Naive thymus-derived CD4-positive, alpha-beta T cell (primary cell): ENCODE results near the gene ZBTB47. TPM values are rescaled to one million over a fixed set of nuclear protein-coding genes. Genes with fewer than 3 reads are reported as not detected.
A peak's percentile ranks its signal among the peaks of the same experiment; 100 is the strongest.

Experiments
- ATAC-seq: fragments of 150-1000 bp; cut with Tn5 transposase; 2 replicates; pipeline ENCODE4 v1.10.0; 2021; ENCODE audit warnings: mild to moderate bottlenecking, moderate library complexity
- CTCF ChIA-PET: fragments of 350-600 bp; sonication (Branson Sonifier 250); formaldehyde crosslinking; loops from one replicate; lab custom pipeline; 2021; ENCODE audit warnings: antibody characterized with exemption; lab: Charles Lee
- POLR2A ChIA-PET: fragments of 350-600 bp; sonication (Branson Sonifier 250); formaldehyde crosslinking; loops from one replicate; lab custom pipeline; 2021; ENCODE audit warnings: antibody characterized with exemption, inconsistent platforms; lab: Charles Lee
- DNase-seq, 9 donors: peaks; one replicate each; pipeline versions ENCODE4 v3.0.0 to v3.0.0-alpha.2; 2020 to 2022; ENCODE audit warnings: mixed read lengths in 1 of 9
- H3K27ac ChIP-seq: one replicate; pipeline ENCODE4 v1.7.0; 2013; ENCODE audit warnings: mild to moderate bottlenecking, low read depth, low read length, moderate library complexity
- H3K27me3 ChIP-seq, 2 donors: one replicate each; pipeline ENCODE4 v1.7.0; 2013; ENCODE audit warnings: low read length in 2 of 2, mild to moderate bottlenecking in 2 of 2, moderate library complexity in 2 of 2; ENCODE audit not compliant: control insufficient read depth in 2 of 2, insufficient read depth in 2 of 2
- H3K36me3 ChIP-seq, 3 experiments: 1 replicate in 2 of 3; 2 replicates in 1 of 3; pipeline ENCODE4 v1.7.0; 2013; ENCODE audit warnings: low read length in 3 of 3, mild to moderate bottlenecking in 3 of 3, moderate library complexity in 1 of 3; ENCODE audit not compliant: insufficient read depth in 3 of 3, control insufficient read depth in 2 of 3
- H3K4me1 ChIP-seq, 2 donors: one replicate each; pipeline ENCODE4 v1.7.0; 2013; ENCODE audit warnings: low read length in 2 of 2, mild to moderate bottlenecking in 2 of 2, moderate library complexity in 1 of 2; ENCODE audit not compliant: control insufficient read depth in 2 of 2, insufficient read depth in 2 of 2
- H3K4me3 ChIP-seq: 2 replicates; pipeline ENCODE4 v1.7.0; 2013; ENCODE audit warnings: mild to moderate bottlenecking, low read length
- H3K9me3 ChIP-seq, 3 experiments: 1 replicate in 2 of 3; 2 replicates in 1 of 3; pipeline ENCODE4 v1.7.0; 2013; ENCODE audit warnings: low read length in 3 of 3; ENCODE audit not compliant: control insufficient read depth in 2 of 3
- H3K27ac Mint-ChIP-seq, 9 donors: one replicate each; pipeline ENCODE4 v1.8.0; 2020 to 2022; ENCODE audit warnings: mixed read lengths in 9 of 9, mild to moderate bottlenecking in 8 of 9, moderate library complexity in 5 of 9, inconsistent platforms in 2 of 9
- H3K27me3 Mint-ChIP-seq, 5 donors: one replicate each; pipeline ENCODE4 v1.8.0; 2021 to 2022; ENCODE audit warnings: mixed read lengths in 5 of 5, mild to moderate bottlenecking in 1 of 5
- H3K36me3 Mint-ChIP-seq, 5 donors: one replicate each; pipeline ENCODE4 v1.8.0; 2020 to 2022; ENCODE audit warnings: mixed read lengths in 5 of 5, mild to moderate bottlenecking in 3 of 5, inconsistent platforms in 1 of 5
- H3K4me1 Mint-ChIP-seq, 7 donors: one replicate each; pipeline ENCODE4 v1.8.0; 2020 to 2022; ENCODE audit warnings: mixed read lengths in 7 of 7, mild to moderate bottlenecking in 3 of 7, inconsistent platforms in 1 of 7
- H3K4me3 Mint-ChIP-seq, 10 donors: one replicate each; pipeline ENCODE4 v1.8.0; 2020 to 2022; ENCODE audit warnings: mild to moderate bottlenecking in 10 of 10, mixed read lengths in 10 of 10, moderate library complexity in 6 of 10, inconsistent platforms in 2 of 10
- H3K9me3 Mint-ChIP-seq, 11 donors: one replicate each; pipeline ENCODE4 v1.8.0; 2020 to 2022; ENCODE audit warnings: mixed read lengths in 11 of 11, mild to moderate bottlenecking in 4 of 11, inconsistent platforms in 1 of 11, moderate library complexity in 1 of 11
- intact Hi-C, 2 donors: fragments of 100-400 bp; cut with micrococcal nuclease; formaldehyde crosslinking; loops; one replicate each; pipeline ENCODE4 v1.15.1; 2023
- polyA plus RNA-seq, 2 donors: library from polyadenylated mRNA; unstranded; fragments of 300-500 nt; fragmentation: Illumina TruSeq; gene quantifications; one replicate each; pipeline ENCODE4 v1.2.3, GENCODE V29; 2021
- total RNA-seq, 6 experiments: library from RNA in 5 of 6; stranded (reverse) in 5 of 6; gene quantifications; 1 replicate in 5 of 6; 2 replicates in 1 of 6; pipeline ENCODE4 v1.2.3 and lab custom pipeline; 2021 to 2026

The ZBTB47 gene
- total RNA-seq (1 to 10 TPM in 4 of 5 experiments, under 1 TPM in 1; 0.38 to 3.8 (median 1.6) TPM), polyA plus RNA-seq (not detected), total RNA-seq (lab: John Stamatoyannopoulos, UW) (1.6 reads per million, percentile 5 among the genes with 10 or more reads in this experiment)

GRCh38 chr3:42653560-42654330, at the start of gene ZBTB47:
Gene ZBTB47, plus strand, starts transcription at chr3:42653697. Its CDS starts 4,659 bp downstream, at chr3:42658356.
- H3K27me3 Mint-ChIP-seq, result peaks cover 0 to 4% (median 0%) of the 10 kb centered on the region in 5 donors
- H3K9me3 Mint-ChIP-seq, result no peaks in the 10 kb centered on the region
- intact Hi-C loops, result loop anchor here (2.0 to 5.0 kb wide), 2 partner anchors 15 to 151 kb away; partner anchors contain the start of gene VIPR1 (in 1 of the 2)
- Histone ChIP-seq H3K27ac (peak within 1 kb of the TSS; percentile 31), H3K27me3 (no peaks in the 10 kb centered on the region), H3K4me3 (peak within 1 kb of the TSS; percentile 47), H3K4me1 (peaks cover 5 to 12% of the 10 kb centered on the region in 2 donors), H3K9me3 (no peaks in the 10 kb centered on the region), H3K36me3 (peaks cover 0 to 5% (median 0%) of the 10 kb centered on the region in 3 experiments)
- peaks cover 9 to 19% (median 12%) of the 10 kb centered on the region in 7 donors for H3K4me1 Mint-ChIP-seq
- peak in 1 of 9 donors; percentile 16 for DNase-seq
- ATAC-seq, result peak; percentile 25
- peak within 1 kb of the TSS; percentile 64 to 91 (median 82) for H3K4me3 Mint-ChIP-seq
- peak within 1 kb of the TSS in 5 of 9 donors; percentile 24 to 77 (median 57) for H3K27ac Mint-ChIP-seq
- ChIA-PET CTCF (no interaction called here), POLR2A (interaction anchor here (1.4 kb wide), 1 partner anchor 53 kb away, joined by 6 read pairs; the partner anchor contains the start of gene NKTR)
- peaks cover 0 to 6% (median 0%) of the 10 kb centered on the region in 5 donors for H3K36me3 Mint-ChIP-seq

DNA sequence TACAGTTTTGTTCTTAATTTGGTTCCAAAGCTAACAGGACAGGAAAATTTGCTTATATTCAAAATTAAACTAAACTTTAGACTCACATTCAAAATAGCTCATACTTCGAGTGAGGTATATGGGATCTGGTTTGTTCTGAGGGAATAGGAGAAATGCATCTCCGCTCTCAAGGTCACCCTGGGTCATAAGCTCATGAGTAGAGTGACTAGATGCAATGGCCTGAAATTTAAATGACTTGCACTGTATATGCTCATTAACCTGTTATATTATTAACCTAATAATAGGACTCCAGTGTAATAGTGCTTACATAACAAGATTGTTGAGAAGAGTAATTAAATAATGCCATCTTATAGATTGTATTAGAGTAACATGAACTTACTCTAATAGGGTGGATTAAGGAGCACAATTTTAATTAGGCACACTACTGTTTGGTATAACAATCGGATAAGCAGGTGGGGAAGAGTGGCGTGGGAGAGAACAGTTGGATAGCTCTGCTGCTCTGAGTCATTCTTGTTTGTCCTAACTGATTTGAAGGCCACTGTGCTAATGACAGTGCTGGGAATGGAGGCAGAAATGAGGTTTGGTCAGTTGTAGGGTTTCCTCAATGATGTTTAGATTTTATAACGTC, 47.8 kb upstream of the ZBTB47 start:
- H3K4me3 Mint-ChIP-seq, result peak overlapping the region in 2 of 10 donors; percentile 3 to 44
- H3K4me1 Mint-ChIP-seq, result peaks cover 41 to 81% (median 70%) of the 10 kb centered on the region in 7 donors
- H3K27me3 Mint-ChIP-seq, result no peaks in the 10 kb centered on the region
- peaks cover 0 to 8% (median 0%) of the 10 kb centered on the region in 11 donors for H3K9me3 Mint-ChIP-seq
- ATAC-seq, result no peak
- Histone ChIP-seq H3K9me3 (no peaks in the 10 kb centered on the region), H3K4me1 (peaks cover 11 to 24% of the 10 kb centered on the region in 2 donors), H3K4me3 (no peak overlapping the region), H3K36me3 (peaks cover 0 to 23% (median 13%) of the 10 kb centered on the region in 3 experiments), H3K27me3 (no peaks in the 10 kb centered on the region), H3K27ac (no peak overlapping the region)
- DNase-seq, result no peak
- H3K36me3 Mint-ChIP-seq, result peaks cover 0 to 54% (median 29%) of the 10 kb centered on the region in 5 donors
- CTCF ChIA-PET, result interaction anchor here (0.6 kb wide), 1 partner anchor 9 kb away, joined by 3 read pairs; no protein-coding TSS in a partner anchor
- intact Hi-C loops, result loop anchor here in 1 of 2 donors (10.0 kb wide), 3 partner anchors 499 to 1729 kb away; partner anchors contain the start of genes ABHD5, POMGNT2 and TCAIM
- POLR2A ChIA-PET, result interaction anchor here (0.6 to 2.2 kb wide), 6 partner anchors 14 to 1378 kb away, joined by 3 to 6 read pairs (median 5); partner anchors contain the start of gene SS18L2
- peak overlapping the region in 4 of 9 donors; percentile 3 to 71 (median 35) for H3K27ac Mint-ChIP-seq

GRCh38 chr3:42608581-42608980, 44.9 kb upstream of the ZBTB47 start:
- peaks cover 44 to 94% (median 84%) of the 10 kb centered on the region in 7 donors for H3K4me1 Mint-ChIP-seq
- Histone ChIP-seq H3K9me3 (no peaks in the 10 kb centered on the region), H3K4me3 (no peak overlapping the region), H3K27me3 (no peaks in the 10 kb centered on the region), H3K36me3 (peaks cover 0 to 20% (median 13%) of the 10 kb centered on the region in 3 experiments), H3K27ac (no peak overlapping the region), H3K4me1 (peaks cover 20 to 22% of the 10 kb centered on the region in 2 donors)
- peak overlapping the region in 5 of 9 donors; percentile 23 to 78 (median 49) for H3K27ac Mint-ChIP-seq
- intact Hi-C loops, result loop anchor here in 1 of 2 donors (10.0 kb wide), 3 partner anchors 496 to 1726 kb away; partner anchors contain the start of genes ABHD5, POMGNT2 and TCAIM
- ChIA-PET CTCF (no interaction called here), POLR2A (interaction anchor here (1.6 kb wide), 1 partner anchor 18 kb away, joined by 5 read pairs; the partner anchor contains the start of gene SS18L2)
- ATAC-seq, result no peak
- no peaks in the 10 kb centered on the region for H3K27me3 Mint-ChIP-seq
- no peak for DNase-seq
- peaks cover 0 to 47% (median 24%) of the 10 kb centered on the region in 5 donors for H3K36me3 Mint-ChIP-seq
- H3K9me3 Mint-ChIP-seq, result peaks cover 0 to 6% (median 0%) of the 10 kb centered on the region in 11 donors
- H3K4me3 Mint-ChIP-seq, result no peak overlapping the region

DNA sequence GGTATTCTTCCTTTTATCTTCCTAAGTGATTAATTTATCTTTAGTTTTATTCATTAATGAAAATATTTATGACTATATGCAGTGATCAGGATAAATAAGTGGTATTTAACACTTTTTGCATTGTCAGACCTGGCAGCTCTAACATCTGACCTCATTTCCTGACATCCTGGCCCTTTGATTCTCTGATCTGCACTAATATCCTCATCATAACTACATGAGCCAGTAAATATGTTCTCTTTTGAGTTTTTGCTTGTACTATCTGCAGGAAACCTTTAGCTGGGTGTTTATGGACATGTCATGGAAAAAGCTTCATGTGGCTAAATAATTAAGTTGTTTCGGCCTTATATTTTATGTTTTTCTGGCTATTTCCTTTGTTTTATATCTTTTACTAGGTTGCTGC, 42.5 kb upstream of the ZBTB47 start:
- Histone ChIP-seq H3K4me1 (peaks cover 14 to 17% of the 10 kb centered on the region in 2 donors), H3K9me3 (no peaks in the 10 kb centered on the region), H3K27me3 (no peaks in the 10 kb centered on the region), H3K36me3 (peaks cover 0 to 15% (median 6%) of the 10 kb centered on the region in 3 experiments), H3K4me3 (no peak overlapping the region), H3K27ac (peak overlapping the region; percentile 27)
- ChIA-PET CTCF (interaction anchor here (0.7 kb wide), 2 partner anchors 46 to 241 kb away, joined by 3 read pairs; no protein-coding TSS in a partner anchor), POLR2A (interaction anchor here (4.2 kb wide), 1 partner anchor 9 kb away, joined by 28 read pairs; the partner anchor contains the start of gene NKTR)
- H3K9me3 Mint-ChIP-seq, result no peaks in the 10 kb centered on the region
- peak overlapping the region in 7 of 9 donors; percentile 12 to 69 (median 45) for H3K27ac Mint-ChIP-seq
- no peak for DNase-seq
- peaks cover 0 to 33% (median 15%) of the 10 kb centered on the region in 5 donors for H3K36me3 Mint-ChIP-seq
- H3K4me3 Mint-ChIP-seq, result peak overlapping the region in 8 of 10 donors; percentile 7 to 58 (median 15)
- no peaks in the 10 kb centered on the region for H3K27me3 Mint-ChIP-seq
- peak; percentile 58 for ATAC-seq
- H3K4me1 Mint-ChIP-seq, result peaks cover 35 to 88% (median 73%) of the 10 kb centered on the region in 7 donors
- intact Hi-C loops, result no loop called here

- Histone ChIP-seq H3K27me3 (no peaks in the 10 kb centered on the region), H3K4me1 (peaks cover 14 to 15% of the 10 kb centered on the region in 2 donors), H3K9me3 (no peaks in the 10 kb centered on the region), H3K27ac (peak overlapping the region; percentile 9), H3K36me3 (peaks cover 0 to 10% (median 1%) of the 10 kb centered on the region in 3 experiments), H3K4me3 (no peak overlapping the region)
- Mint-ChIP-seq H3K9me3 (no peaks in the 10 kb centered on the region), H3K4me3 (peak overlapping the region in 2 of 10 donors; percentile 11 to 46), H3K36me3 (peaks cover 0 to 30% (median 12%) of the 10 kb centered on the region in 5 donors), H3K27me3 (no peaks in the 10 kb centered on the region), H3K27ac (peak overlapping the region in 4 of 9 donors; percentile 2 to 45 (median 24)), H3K4me1 (peaks cover 40 to 90% (median 74%) of the 10 kb centered on the region in 7 donors)
- ATAC-seq, result no peak
- ChIA-PET CTCF (interaction anchor here (0.9 to 1.3 kb wide), 3 partner anchors 10 to 27 kb away, joined by 3 to 5 read pairs (median 4); no protein-coding TSS in a partner anchor), POLR2A (interaction anchor here (4.2 kb wide), 1 partner anchor 11 kb away, joined by 28 read pairs; the partner anchor contains the start of gene NKTR)
- intact Hi-C loops, result loop anchor here in 1 of 2 donors (2.0 kb wide), 1 partner anchor 15 kb away; no protein-coding TSS in a partner anchor
- no peak for DNase-seq
These were observed 41.3 kb upstream of the ZBTB47 start for GRCh38 chr3:42612217-42612616.
